Keratinocyte (primary cell): ENCODE results near the gene RALGPS2.

Source experiments
- EZH2 ChIP-seq: IDR thresholded peaks from one replicate; pipeline ENCODE4 v1.6.1; 2012; ENCODE audit warnings: inconsistent platforms, mild to moderate bottlenecking, low read length, moderate library complexity
- TF ChIP-seq, protein P1 (sequence below), 3 experiments: IDR thresholded peaks in 1 of 3; conservative IDR thresholded peaks in 1 of 3; optimal IDR thresholded peaks in 1 of 3; 2 replicates in 2 of 3; 3 replicates in 1 of 3; pipeline versions ENCODE3 to v1.5.1; 2011; ENCODE audit warnings: low read length in 3 of 3, mild to moderate bottlenecking in 3 of 3, moderate library complexity in 2 of 3, control low read depth in 1 of 3, inconsistent platforms in 1 of 3; ENCODE audit not compliant: insufficient read depth in 2 of 3; ENCODE audit errors: extremely low read depth in 1 of 3

DNA sequence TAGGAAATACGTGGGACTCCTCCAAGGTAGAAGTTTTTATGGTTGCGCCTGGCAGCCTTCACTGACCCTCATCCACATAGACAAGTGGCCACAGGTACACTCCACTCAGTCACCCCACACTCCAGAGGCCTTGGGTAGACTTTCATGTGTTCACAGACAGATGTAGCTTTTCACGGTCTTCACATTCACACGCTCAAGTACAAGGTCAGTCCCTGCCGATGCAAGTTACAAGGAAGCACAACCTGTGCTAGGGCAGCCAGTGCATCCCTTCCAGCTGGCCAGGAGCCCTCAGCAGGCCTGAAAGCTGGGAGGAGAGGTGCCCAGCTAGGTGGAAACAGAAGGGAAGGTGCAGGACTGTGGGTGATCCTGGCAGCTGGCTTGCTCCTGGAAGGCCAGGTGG, 245.1 kb downstream of the RALGPS2 start:
- TF ChIP-seq, protein P1, sequence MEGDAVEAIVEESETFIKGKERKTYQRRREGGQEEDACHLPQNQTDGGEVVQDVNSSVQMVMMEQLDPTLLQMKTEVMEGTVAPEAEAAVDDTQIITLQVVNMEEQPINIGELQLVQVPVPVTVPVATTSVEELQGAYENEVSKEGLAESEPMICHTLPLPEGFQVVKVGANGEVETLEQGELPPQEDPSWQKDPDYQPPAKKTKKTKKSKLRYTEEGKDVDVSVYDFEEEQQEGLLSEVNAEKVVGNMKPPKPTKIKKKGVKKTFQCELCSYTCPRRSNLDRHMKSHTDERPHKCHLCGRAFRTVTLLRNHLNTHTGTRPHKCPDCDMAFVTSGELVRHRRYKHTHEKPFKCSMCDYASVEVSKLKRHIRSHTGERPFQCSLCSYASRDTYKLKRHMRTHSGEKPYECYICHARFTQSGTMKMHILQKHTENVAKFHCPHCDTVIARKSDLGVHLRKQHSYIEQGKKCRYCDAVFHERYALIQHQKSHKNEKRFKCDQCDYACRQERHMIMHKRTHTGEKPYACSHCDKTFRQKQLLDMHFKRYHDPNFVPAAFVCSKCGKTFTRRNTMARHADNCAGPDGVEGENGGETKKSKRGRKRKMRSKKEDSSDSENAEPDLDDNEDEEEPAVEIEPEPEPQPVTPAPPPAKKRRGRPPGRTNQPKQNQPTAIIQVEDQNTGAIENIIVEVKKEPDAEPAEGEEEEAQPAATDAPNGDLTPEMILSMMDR (optimal IDR thresholded peaks at IDR 0.05 in 1 of 3, IDR thresholded peaks at IDR 0.05 in 1 of 3, conservative IDR thresholded peaks at IDR 0.05 in 1 of 3; ENCODE audit: extremely low read depth in 1 of 3, insufficient read depth in 2 of 3, low read length in 3 of 3): no peak
- no peak for TF ChIP-seq EZH2
